Inflammatory macrophage (primary cell): ENCODE data around the gene PDXK.
A peak's percentile ranks its signal among the peaks of the same experiment; 100 is the strongest.

ENCODE experiments used
- DNase-seq, 2 donors: peaks; one replicate each; pipeline ENCODE4 v3.0.0-alpha.2; 2020 to 2022

Gene PDXK

GRCh38 chr21:43783098-43783700, 64.3 kb downstream of the PDXK start:
- peak in 1 of 2 donors; percentile 40 for DNase-seq

- DNase-seq: no peak
Observed at GRCh38 chr21:43785134-43785533, 66.2 kb downstream of the PDXK start.

GRCh38 chr21:43786300-43786806, 67.4 kb downstream of the PDXK start:
- no peak for DNase-seq

GRCh38 chr21:43786807-43787440, 68.0 kb downstream of the PDXK start:
- no peak for DNase-seq

GRCh38 chr21:43789276-43790009, 70.5 kb downstream of the PDXK start, which contains the start of gene RRP1:
Gene RRP1 (plus strand): TSS chr21:43789577. CDS start chr21:43789630, 53 bp downstream.
- peak; percentile 92 to 94 for DNase-seq

GRCh38 chr21:43790010-43790524, 71.1 kb downstream of the PDXK start:
- no peak for DNase-seq

GRCh38 chr21:43792406-43792805, 73.5 kb downstream of the PDXK start:
- peak in 1 of 2 donors; percentile 49 for DNase-seq

GRCh38 chr21:43793243-43793642, 74.3 kb downstream of the PDXK start:
- no peak for DNase-seq

GRCh38 chr21:43794311-43794710, 75.4 kb downstream of the PDXK start:
- DNase-seq: no peak

GRCh38 chr21:43794857-43795256, 75.9 kb downstream of the PDXK start:
- DNase-seq: no peak

- DNase-seq: no peak
Observed at GRCh38 chr21:43797415-43797814, 78.5 kb downstream of the PDXK start.

- DNase-seq: no peak
Observed at GRCh38 chr21:43797925-43798715, 79.2 kb downstream of the PDXK start.

GRCh38 chr21:43799301-43799840, 80.4 kb downstream of the PDXK start:
- no peak for DNase-seq

GRCh38 chr21:43800124-43800523, 81.2 kb downstream of the PDXK start:
- DNase-seq: no peak

- DNase-seq: no peak
Observed at GRCh38 chr21:43800566-43800965, 81.6 kb downstream of the PDXK start.

- no peak for DNase-seq
Observed at GRCh38 chr21:43801006-43801783, 82.3 kb downstream of the PDXK start.

GRCh38 chr21:43802713-43803313, 83.9 kb downstream of the PDXK start:
- no peak for DNase-seq

- no peak for DNase-seq
Observed at GRCh38 chr21:43803558-43804300, 84.8 kb downstream of the PDXK start.

GRCh38 chr21:43805275-43805800, 86.4 kb downstream of the PDXK start:
- DNase-seq: peak; percentile 90
